GM10847 (cell line): ENCODE measurements around the gene SH2D1B.

ENCODE experiments used
- POLR2A ChIP-seq: IDR thresholded peaks from 2 replicates; pipeline ENCODE4 v1.6.1; 2011; ENCODE audit not compliant: insufficient read length; ENCODE audit errors: extremely low read depth

Gene SH2D1B, protein sequence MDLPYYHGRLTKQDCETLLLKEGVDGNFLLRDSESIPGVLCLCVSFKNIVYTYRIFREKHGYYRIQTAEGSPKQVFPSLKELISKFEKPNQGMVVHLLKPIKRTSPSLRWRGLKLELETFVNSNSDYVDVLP

GRCh38 chr1:162412002-162412401 lies at the start of gene SH2D1B:
SH2D1B (minus strand) TSS chr1:162412136; CDS start chr1:162412016, 120 bp downstream.
- TF ChIP-seq POLR2A: no peak

DNA sequence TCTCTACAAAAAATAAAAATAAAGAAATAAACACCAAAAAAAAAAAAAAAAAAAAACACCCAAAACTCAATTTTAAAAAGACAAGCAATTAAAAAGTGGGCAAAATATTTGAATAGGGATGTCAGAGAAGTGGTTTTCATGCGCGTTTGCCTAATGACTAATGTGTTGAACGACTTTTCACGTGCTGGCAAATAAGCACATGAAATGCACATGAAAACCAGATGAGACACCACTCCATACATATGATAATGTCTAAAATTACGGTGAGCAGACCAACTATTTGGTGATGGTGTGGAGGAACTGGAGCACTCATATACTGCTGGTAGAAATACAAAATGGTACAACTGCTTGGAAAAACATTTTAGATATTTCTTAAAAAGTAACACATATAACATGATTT lies 46.3 kb upstream of the SH2D1B start:
- TF ChIP-seq POLR2A: no peak

DNA sequence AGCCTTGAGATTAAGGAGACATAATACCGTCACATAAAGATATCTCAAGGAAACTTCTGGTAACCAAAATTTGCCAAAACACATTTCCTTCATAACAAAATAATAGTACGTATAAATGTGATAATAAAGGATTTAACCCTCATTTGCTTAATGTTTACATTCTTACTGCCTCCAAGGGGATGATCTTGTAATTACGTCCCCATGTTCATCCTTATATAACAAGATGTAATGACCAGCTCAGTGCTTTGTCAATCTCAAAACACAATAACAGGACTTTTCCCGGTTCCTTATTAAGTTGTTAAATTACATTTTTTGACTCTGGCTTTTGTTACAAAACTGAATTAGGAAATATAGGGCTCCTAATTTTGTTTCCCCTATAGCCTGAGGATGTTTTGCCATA lies 44.4 kb upstream of the SH2D1B start:
- no peak for TF ChIP-seq POLR2A

DNA sequence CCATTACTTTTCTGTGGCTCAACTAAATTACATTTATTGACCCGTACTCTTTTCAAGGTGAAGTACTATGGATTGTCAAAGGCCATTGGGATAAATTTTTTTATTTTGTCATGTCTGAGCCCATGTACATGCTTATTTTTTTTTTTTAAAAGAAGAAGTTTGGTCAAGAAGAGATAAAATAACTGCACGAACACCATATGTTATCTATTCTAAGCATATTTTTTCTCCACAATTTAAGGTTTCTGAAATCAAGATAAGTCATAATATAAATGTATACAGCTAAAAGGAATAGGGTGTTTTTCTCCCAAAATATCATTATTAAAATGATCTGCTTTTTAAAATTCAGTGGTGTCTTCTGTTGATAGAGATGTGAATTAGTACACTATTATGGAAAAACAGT lies 35.0 kb upstream of the SH2D1B start:
- TF ChIP-seq POLR2A: no peak

GRCh38 chr1:162444903-162445302 lies 33.0 kb upstream of the SH2D1B start:
- TF ChIP-seq POLR2A: no peak

- no peak for TF ChIP-seq POLR2A
These were observed 18.6 kb upstream of the SH2D1B start for GRCh38 chr1:162430583-162430982.

DNA sequence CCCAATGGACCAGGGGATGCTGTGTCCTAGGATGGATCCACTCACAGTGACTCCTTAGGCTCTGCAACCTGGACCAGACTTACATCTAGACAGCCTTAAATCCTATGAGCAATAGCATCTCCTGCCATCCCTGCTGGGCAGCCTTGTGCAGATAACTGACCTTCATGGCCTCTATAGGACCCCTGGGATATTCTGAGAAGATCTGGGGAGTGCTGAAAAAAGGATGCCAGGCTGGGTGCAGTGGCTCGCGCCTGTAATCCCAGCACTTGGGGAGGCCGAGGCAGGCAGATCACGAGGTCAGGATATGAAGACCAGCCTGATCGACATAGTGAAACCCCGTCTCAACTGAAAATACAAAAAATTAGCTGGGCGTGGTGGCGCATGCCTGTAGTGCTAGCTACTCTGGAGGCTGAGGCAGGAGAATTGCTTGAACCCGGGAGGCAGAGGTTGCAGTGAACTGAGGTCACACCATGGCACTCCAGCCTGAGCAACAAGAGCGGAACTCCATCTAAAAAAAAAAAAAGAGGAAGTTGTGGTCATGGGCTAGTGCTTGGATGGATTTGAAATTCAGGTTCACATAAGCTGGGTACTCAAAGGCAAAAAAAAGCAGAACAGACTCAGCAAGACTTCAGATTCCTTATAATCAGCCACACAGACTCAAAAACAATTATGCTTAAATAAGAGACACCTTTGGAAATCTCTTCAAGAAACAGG lies 10.9 kb upstream of the SH2D1B start:
- TF ChIP-seq POLR2A: no peak

DNA sequence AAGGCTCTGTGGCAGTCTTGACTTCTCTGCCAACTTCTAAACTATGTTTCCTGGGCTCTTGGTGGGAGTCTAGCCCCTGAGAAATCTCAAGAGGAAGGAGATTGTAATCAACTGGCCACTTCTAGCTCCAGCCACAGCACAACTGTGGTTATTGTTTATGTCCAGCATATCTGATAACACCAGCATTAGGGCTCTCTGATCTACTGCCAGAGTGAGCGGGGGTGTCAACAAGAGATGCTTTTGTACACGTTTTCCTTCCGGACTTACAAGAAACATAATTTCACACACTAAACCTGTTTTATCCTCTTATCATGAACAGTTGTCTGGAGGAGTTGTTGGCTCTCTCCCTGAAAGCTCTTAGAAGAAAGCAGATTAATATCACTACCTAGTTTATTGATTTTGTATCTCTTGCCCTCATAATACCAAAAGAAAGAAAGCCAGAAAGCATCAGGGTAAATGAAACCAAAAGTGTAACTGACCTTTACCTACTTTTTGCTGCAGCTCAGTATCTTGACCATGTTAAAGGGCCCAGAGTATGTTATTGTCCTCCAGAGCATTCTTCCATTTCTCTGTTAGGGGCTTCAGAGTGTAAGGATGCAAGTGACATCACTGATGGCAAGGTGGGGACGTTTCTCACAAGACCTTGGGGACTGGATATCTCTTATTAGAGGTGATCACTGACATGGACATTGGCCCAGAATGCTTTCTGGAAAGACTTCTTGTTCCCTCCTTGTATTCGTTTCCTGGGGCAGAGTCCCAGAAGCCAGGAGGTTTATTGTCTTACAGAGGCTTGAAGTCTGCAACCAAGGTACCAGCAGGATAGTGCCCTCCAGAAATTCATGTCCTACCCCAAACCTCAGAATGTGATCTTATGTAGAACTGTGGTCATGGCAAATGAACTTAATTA lies 9.6 kb upstream of the SH2D1B start:
- no peak for TF ChIP-seq POLR2A

DNA sequence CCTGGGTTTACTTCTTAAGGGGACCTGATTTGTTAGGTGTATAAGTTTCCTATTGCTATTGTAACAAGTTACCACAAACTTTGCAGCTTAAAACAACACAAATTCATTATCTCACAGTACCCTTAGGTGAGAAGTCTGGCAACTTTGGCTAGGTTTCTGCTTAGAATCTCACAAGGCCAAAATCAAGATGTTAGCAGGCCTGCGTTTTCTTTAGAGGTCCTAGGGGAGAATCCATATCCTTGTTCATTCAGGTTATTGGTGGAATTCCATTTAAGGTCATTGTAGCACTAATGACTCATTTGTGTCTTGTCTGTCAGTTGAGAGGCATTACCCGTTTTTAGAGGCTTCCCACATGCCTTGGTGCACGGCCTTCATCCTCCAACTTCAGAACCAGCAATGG lies 8.2 kb upstream of the SH2D1B start:
- TF ChIP-seq POLR2A: no peak

DNA sequence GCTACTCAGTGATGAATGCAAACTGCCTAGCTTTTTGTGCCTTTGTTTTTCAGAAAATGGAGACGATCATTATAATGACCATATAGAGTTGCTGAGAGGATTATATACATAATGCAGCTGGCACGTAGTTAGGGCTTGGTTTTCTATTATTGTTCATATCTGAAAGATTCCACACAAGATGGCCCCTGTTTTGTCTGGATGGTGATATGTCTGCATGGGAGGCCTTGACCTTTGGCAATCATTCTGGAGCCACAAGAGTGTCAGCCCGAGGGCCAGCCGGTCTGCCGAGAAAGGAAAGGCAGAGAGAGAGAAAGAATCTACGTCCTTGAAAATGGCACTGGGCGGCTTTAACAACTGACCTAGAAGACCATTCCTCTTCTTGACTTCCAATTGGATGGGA lies 5.7 kb upstream of the SH2D1B start:
- TF ChIP-seq POLR2A: no peak

- no peak for TF ChIP-seq POLR2A
These were observed 5.0 kb upstream of the SH2D1B start for GRCh38 chr1:162416909-162417308.

DNA sequence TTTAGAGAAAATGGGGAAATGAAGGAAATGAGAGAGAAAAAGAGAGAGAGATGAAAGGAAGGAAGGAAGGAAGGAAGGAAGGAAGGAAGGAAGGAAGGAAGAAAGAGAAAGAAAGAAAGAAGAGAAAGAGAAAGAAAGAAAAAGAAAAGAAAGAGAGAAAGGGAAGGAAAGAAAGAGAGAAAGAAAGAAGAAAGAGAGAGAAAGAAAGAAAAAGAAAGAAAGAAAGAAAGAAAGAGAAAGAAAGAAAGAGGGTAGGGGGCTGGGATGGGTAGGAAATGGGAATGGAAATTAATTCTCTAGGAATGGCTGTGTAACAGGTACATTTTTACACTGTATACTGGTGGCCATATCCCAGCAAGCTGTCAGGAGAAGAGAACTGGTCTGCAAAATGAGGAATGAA lies 4.3 kb upstream of the SH2D1B start:
- no peak for TF ChIP-seq POLR2A

DNA sequence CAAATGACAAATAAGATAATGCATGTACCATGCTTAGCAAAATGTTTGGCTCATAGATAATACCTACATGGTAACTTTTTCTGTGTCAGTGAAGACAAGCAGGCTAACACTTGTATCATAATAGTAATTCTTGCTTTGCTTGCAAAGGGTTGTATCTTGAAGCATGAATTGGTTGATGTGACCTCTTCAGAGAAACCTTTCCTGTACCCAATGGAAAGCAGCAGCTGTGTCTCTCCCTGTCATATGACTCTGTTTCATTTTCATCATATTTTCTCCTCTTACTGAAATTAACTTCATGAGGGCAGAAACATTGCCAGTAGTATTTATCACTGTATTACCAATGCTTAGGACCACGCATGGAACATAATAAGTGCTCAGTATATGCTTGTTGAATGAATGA lies 4.4 kb downstream of the SH2D1B start:
- no peak for TF ChIP-seq POLR2A

DNA sequence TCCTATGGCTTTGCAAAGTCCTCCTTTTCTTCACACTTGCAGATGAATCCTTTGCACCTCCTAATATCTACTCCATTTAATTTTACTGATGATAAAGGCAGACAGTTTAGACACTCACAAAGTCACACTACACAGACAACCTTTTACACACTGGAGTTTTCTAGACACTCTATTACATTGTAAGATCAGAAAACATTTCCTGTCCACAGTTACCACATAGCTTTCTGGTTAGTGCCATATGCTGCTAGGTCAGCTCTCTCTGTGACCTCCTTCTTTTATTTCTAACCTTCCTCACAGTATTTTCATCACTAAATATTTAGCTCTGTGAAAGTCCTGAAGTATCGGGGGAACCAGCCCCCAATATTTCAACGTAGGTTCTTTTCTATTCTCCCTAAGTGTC lies 5.1 kb downstream of the SH2D1B start:
- no peak for TF ChIP-seq POLR2A

GRCh38 chr1:162405800-162406199 lies 6.1 kb downstream of the SH2D1B start:
- TF ChIP-seq POLR2A: no peak

DNA sequence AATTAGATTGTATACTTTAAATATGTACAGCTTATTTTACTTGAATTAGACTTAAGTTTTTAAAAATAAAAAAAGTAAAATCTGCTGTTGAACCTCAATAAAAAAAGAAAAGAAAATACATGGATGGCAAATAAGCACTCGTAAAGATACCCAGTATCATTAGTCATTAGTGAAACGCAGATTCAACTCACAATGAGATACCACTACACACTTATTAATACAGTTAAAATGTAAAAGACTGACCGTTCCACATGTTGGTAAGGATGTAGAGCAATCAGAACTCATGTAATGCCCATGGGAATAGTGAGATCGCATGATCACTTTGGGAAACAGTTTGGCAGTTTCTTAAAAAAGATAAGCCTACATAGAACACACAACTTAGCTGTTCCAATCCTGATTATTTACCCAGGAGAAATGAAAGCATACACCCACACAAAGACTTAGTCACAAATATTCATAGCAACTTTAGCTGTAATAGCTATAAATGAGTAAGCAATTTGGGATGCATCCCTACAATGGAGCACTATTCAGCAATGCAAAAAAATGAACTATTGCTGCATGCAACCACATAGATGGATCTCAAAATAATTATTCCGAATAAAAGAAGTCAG lies 7.3 kb downstream of the SH2D1B start:
- no peak for TF ChIP-seq POLR2A
